Uterus (tissue), 2 donors: Measurements from ENCODE around the gene PRKG1.

ENCODE experiments used
- CTCF ChIP-seq, 4 experiments: fragments of 200-600 bp in 2 of 4; fragments of 450-650 bp in 2 of 4; sonication (generic) in 2 of 4; IDR thresholded peaks; one replicate each; pipeline ENCODE4 v1.5.1; 2016 to 2019; ENCODE audit warnings: antibody characterized with exemption in 4 of 4, mild to moderate bottlenecking in 2 of 4, moderate library complexity in 1 of 4
- POLR2A ChIP-seq, 2 donors: fragments of 450-650 bp; IDR thresholded peaks; one replicate each; pipeline ENCODE4 v1.6.1; 2016; ENCODE audit warnings: antibody characterized with exemption in 2 of 2, mild to moderate bottlenecking in 1 of 2, moderate library complexity in 1 of 2

- TF ChIP-seq CTCF (IDR thresholded peaks at IDR 0.05) (no peak), POLR2A (IDR thresholded peaks at IDR 0.05) (no peak)
Measured at GRCh38 chr10:51321300-51321699, 247.0 kb downstream of the PRKG1 start.
